Measurements from ENCODE around the gene ZNF761.
"Not testable (repeated sequence)": the region's sequence is repeated elsewhere in the genome, so short reads cannot be mapped to it uniquely, and the experiment has no call there.

- TF ChIP-seq EZH2 (IDR thresholded peaks at IDR 0.05; ENCODE audit: low read depth); CTCF (conservative IDR thresholded peaks at IDR 0.05): not testable (repeated sequence)
Observed at GRCh38 chr19:53483751-53484150, 52.0 kb downstream of the ZNF761 start.

Measured in PC-9 (cell line).